ENCODE data around the gene CLIP1.

DNA sequence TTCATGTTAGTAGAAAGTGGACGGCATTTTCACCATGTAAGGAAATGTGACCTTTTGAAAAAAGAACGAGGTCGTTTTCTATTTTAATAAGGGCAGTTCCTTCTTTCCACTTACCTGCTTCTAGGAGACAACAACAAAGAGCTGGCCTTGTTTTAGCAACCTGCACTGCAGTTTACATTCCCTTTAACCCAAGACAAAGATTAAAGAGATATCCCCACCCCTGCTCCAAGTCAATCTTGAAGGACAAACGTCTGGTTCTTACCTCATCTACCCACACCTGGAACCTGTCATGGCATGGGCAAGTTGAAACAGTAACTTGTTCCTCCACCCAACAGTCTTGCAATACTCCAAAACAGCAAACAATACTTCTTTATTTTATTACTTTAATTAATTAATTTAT lies 45.5 kb upstream of the CLIP1 start:
- TF ChIP-seq, protein P1, sequence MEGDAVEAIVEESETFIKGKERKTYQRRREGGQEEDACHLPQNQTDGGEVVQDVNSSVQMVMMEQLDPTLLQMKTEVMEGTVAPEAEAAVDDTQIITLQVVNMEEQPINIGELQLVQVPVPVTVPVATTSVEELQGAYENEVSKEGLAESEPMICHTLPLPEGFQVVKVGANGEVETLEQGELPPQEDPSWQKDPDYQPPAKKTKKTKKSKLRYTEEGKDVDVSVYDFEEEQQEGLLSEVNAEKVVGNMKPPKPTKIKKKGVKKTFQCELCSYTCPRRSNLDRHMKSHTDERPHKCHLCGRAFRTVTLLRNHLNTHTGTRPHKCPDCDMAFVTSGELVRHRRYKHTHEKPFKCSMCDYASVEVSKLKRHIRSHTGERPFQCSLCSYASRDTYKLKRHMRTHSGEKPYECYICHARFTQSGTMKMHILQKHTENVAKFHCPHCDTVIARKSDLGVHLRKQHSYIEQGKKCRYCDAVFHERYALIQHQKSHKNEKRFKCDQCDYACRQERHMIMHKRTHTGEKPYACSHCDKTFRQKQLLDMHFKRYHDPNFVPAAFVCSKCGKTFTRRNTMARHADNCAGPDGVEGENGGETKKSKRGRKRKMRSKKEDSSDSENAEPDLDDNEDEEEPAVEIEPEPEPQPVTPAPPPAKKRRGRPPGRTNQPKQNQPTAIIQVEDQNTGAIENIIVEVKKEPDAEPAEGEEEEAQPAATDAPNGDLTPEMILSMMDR (conservative IDR thresholded peaks at IDR 0.05; ENCODE audit: low read length), result no peak
- TF ChIP-seq EZH2phosphoT487 (IDR thresholded peaks at IDR 0.05; ENCODE audit: borderline replicate concordance, low read depth, low read length), result no peak
